ENCODE results near the gene KHDRBS2.

- TF ChIP-seq CTCF (IDR thresholded peaks at IDR 0.05; ENCODE audit: low read depth, low read length) (no peak), MYC (IDR thresholded peaks at IDR 0.05; ENCODE audit: low read depth, low read length) (no peak), POLR2A (IDR thresholded peaks at IDR 0.05; ENCODE audit: extremely low read depth, insufficient read length) (no peak)
- TF ChIP-seq, protein P1, sequence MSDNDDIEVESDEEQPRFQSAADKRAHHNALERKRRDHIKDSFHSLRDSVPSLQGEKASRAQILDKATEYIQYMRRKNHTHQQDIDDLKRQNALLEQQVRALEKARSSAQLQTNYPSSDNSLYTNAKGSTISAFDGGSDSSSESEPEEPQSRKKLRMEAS (IDR thresholded peaks at IDR 0.05; ENCODE audit: low read depth, low read length), result no peak
These were observed 49.2 kb downstream of the KHDRBS2 start for GRCh38 chr6:62236784-62237183.
